SU-DHL-6 (cell line): ENCODE measurements around the gene SLC35D1.

Source experiments
- H2AFZ ChIP-seq: fragments of 200-600 bp; sonication (generic); 2 replicates; pipeline ENCODE4 v1.6.1; 2014; ENCODE audit warnings: low read depth, mild to moderate bottlenecking, moderate library complexity, mixed read lengths, antibody characterized with exemption, low read length; ENCODE audit not compliant: severe bottlenecking
- H3F3A ChIP-seq: fragments of 200-600 bp; shearing (Covaris generic); 2 replicates; pipeline ENCODE4 v1.6.0; 2016; ENCODE audit warnings: antibody characterized with exemption, mild to moderate bottlenecking; ENCODE audit not compliant: insufficient read depth
- H3K27ac ChIP-seq: fragments of 200-600 bp; sonication (generic); 2 replicates; pipeline ENCODE4 v1.5.1; 2016; ENCODE audit warnings: low read depth, mild to moderate bottlenecking, low read length, moderate library complexity, mixed read lengths
- H3K27me3 ChIP-seq: fragments of 200-600 bp; sonication (generic), shearing (Covaris generic); 2 replicates; pipeline ENCODE4 v1.6.0; 2014; ENCODE audit warnings: mild to moderate bottlenecking, low read length
- H3K36me3 ChIP-seq: fragments of 200-600 bp; sonication (generic); 2 replicates; pipeline ENCODE4 v1.6.1; 2014; ENCODE audit warnings: mild to moderate bottlenecking, low read length, mixed read lengths
- H3K4me2 ChIP-seq: fragments of 300-600, 200-600 bp; shearing (Covaris generic), sonication (generic); 2 replicates; pipeline ENCODE4 v1.6.0; 2014; ENCODE audit warnings: low read length, low read depth, mild to moderate bottlenecking; ENCODE audit not compliant: poor library complexity, severe bottlenecking
- H3K4me3 ChIP-seq: fragments of 200-600 bp; sonication (generic); 2 replicates; pipeline ENCODE4 v1.5.1; 2014; ENCODE audit warnings: antibody characterized with exemption, low read length, mild to moderate bottlenecking, mixed read lengths; ENCODE audit not compliant: insufficient read depth, poor library complexity, severe bottlenecking
- H3K79me2 ChIP-seq: fragments of 200-600 bp; sonication (generic); 2 replicates; pipeline ENCODE4 v1.6.1; 2014; ENCODE audit warnings: mild to moderate bottlenecking, low read length, moderate library complexity; ENCODE audit not compliant: insufficient read depth
- H3K9ac ChIP-seq: fragments of 200-600 bp; sonication (generic); 2 replicates; pipeline ENCODE4 v1.7.0; 2014; ENCODE audit warnings: mild to moderate bottlenecking, low read length
- H3K9me2 ChIP-seq: fragments of 200-600 bp; sonication (generic); replicated peaks from 2 replicates; pipeline ENCODE4 v1.6.1; 2014; ENCODE audit warnings: low read length; ENCODE audit not compliant: insufficient read depth
- H3K9me3 ChIP-seq: fragments of 200-600 bp; sonication (generic); 2 replicates; pipeline ENCODE4 v1.6.1; 2014; ENCODE audit warnings: low read length, mixed read lengths; ENCODE audit not compliant: insufficient read depth
- H4K20me1 ChIP-seq: fragments of 200-600 bp; sonication (generic); 2 replicates; pipeline ENCODE4 v1.6.1; 2014; ENCODE audit warnings: low read depth, mild to moderate bottlenecking, antibody characterized with exemption, low read length, moderate library complexity, mixed read lengths
- CTCF ChIP-seq: fragments of 200-600 bp; sonication (generic); IDR thresholded peaks from one replicate; pipeline ENCODE4 v1.5.1; 2017; ENCODE audit warnings: antibody characterized with exemption, mild to moderate bottlenecking, low read length, moderate library complexity; ENCODE audit not compliant: insufficient read depth, poor library complexity, severe bottlenecking
- EZH2phosphoT487 ChIP-seq: fragments of 200-600 bp; sonication (generic), shearing (Covaris generic); conservative IDR thresholded peaks from 2 replicates; pipeline ENCODE4 v1.6.1; 2018; ENCODE audit warnings: mild to moderate bottlenecking, antibody characterized with exemption, low read length, moderate library complexity, mixed read lengths

SLC35D1 gene

GRCh38 chr1:67097305-67097704 is 43.4 kb upstream of the SLC35D1 start:
- no peak overlapping the region for H2AFZ ChIP-seq
- H3K9me2 ChIP-seq: no peaks in the 10 kb centered on the region
- no peaks in the 10 kb centered on the region for H3K36me3 ChIP-seq
- H3K79me2 ChIP-seq: no peaks in the 10 kb centered on the region
- no peak overlapping the region for H3K4me3 ChIP-seq
- H4K20me1 ChIP-seq: no peaks in the 10 kb centered on the region
- H3K9ac ChIP-seq: no peak overlapping the region
- no peaks in the 10 kb centered on the region for H3K27me3 ChIP-seq
- no peaks in the 10 kb centered on the region for H3F3A ChIP-seq
- no peaks in the 10 kb centered on the region for H3K9me3 ChIP-seq
- no peak overlapping the region for H3K27ac ChIP-seq
- no peak overlapping the region for H3K4me2 ChIP-seq
- TF ChIP-seq CTCF: no peak
- TF ChIP-seq EZH2phosphoT487: no peak

DNA sequence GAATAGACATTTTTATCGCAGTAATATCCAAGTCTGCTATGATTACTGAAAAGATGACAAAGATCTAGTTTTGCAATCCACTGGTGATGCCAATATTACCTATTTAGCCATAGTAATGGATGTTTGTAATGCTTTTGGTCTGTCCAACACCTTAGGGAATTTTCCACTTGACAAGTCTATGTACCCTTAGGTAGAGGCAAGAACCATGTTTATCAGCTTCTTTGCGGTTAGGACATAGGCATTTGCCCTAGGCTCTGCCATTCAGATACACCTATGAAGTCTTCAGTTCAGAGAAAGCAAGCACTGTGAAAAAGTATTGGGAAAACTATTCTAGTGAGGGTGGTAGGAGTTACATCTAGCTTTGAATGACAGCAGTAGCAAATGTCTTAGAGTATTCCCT is 40.2 kb upstream of the SLC35D1 start:
- no peak overlapping the region for H2AFZ ChIP-seq
- no peak for TF ChIP-seq CTCF
- TF ChIP-seq EZH2phosphoT487: no peak
- H3K27me3 ChIP-seq: no peaks in the 10 kb centered on the region
- no peaks in the 10 kb centered on the region for H3K9me2 ChIP-seq
- H3K36me3 ChIP-seq: no peaks in the 10 kb centered on the region
- H3F3A ChIP-seq: no peaks in the 10 kb centered on the region
- H3K9ac ChIP-seq: no peak overlapping the region
- H3K79me2 ChIP-seq: no peaks in the 10 kb centered on the region
- no peak overlapping the region for H3K4me2 ChIP-seq
- no peaks in the 10 kb centered on the region for H3K9me3 ChIP-seq
- no peak overlapping the region for H3K27ac ChIP-seq
- H3K4me3 ChIP-seq: no peak overlapping the region
- no peaks in the 10 kb centered on the region for H4K20me1 ChIP-seq

GRCh38 chr1:67089685-67090208 is 35.8 kb upstream of the SLC35D1 start:
- H3K4me2 ChIP-seq: no peak overlapping the region
- no peaks in the 10 kb centered on the region for H3K79me2 ChIP-seq
- no peaks in the 10 kb centered on the region for H3K27me3 ChIP-seq
- H3K36me3 ChIP-seq: no peaks in the 10 kb centered on the region
- no peaks in the 10 kb centered on the region for H3F3A ChIP-seq
- no peak overlapping the region for H3K4me3 ChIP-seq
- no peak overlapping the region for H3K9ac ChIP-seq
- H4K20me1 ChIP-seq: no peaks in the 10 kb centered on the region
- no peak overlapping the region for H2AFZ ChIP-seq
- H3K9me3 ChIP-seq: no peaks in the 10 kb centered on the region
- no peaks in the 10 kb centered on the region for H3K9me2 ChIP-seq
- H3K27ac ChIP-seq: no peak overlapping the region
- TF ChIP-seq CTCF (no peak), EZH2phosphoT487 (no peak)
